RPMI7951 (cell line): ENCODE measurements around the gene TM9SF1. TPM values are rescaled to one million over a fixed set of nuclear protein-coding genes. Genes with fewer than 3 reads are reported as not detected.
A peak's percentile ranks its signal among the peaks of the same experiment; 100 is the strongest.

Experiments
- DNase-seq: peaks from one replicate; pipeline ENCODE4 v3.0.0-alpha.2; 2012; ENCODE audit warnings: low read depth
- total RNA-seq: library from RNA; depleted of rRNA; stranded (reverse); fragments of >200 nt; shearing (Covaris generic); gene quantifications from 2 replicates; pipeline ENCODE4 v1.2.3, GENCODE V29; 2014

Gene TM9SF1
- total RNA-seq, 1 experiment from 2014 or later: 52.5 TPM

DNA sequence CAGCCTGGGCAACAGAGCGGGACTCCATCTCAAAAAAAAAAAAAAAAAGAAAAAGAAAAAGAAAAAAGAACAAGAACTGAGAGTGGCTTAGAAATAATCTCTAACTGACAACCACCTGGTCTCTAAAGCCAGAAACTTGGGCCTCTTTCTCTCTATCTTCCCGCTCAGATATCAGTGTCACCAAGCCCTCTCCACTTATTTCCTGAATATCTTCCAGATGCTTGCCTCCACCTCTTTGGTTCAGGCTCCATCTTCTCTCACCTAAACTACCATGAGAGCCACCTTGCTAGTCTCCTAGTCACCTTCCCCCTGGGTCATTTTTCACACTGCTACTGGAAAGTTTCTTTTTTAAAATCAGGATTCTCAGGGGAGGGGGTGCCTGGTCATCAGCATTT is 1.8 kb upstream of the TM9SF1 start:
- DNase-seq: no peak

DNA sequence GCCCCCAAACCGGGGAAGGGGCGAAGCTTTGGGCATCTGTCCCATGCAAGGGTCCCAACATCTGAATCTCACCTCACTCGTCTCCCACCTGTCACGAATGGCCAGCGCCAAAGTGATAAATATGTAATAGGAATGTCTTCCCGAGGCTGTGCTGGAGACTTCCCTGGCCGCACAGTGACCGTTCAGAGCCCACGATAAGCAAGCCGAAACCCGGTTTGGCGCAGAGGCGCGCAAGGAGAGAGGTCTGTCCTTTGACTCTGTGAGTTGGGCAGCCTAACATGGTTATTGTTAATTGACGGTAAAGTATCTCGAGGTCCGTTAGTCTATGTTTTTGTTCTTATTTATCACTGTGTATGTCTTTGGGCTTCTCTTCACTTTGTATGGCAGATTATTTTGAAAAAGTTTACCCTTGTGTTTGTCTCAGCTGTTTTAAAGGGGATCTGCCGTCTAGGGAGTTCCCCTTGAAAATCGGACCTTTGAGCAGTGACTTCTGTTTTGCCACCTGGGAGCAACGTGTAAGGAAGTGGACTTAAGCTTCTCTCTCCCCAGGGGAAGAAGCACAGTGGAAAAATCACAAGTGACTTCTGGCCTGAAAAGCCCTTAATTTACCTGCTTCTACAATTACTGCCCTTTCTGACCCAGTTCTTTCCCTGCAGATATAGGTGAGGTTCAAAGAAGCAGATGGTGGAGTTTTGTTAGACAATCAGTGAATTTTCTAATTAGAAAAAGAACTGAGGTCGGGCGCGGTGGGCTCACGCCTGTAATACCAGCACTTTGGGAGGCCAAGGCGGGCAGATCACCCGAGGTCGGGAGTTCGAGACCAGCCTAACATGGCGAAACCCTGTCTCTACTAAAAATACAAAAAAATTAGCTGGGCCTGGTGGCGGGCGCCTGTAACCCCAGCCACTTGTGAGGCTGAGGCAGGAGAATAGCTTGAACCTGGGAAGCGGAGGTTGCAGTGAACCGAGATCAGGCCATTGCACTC is 1.1 kb upstream of the TM9SF1 start:
- DNase-seq: no peak

DNA sequence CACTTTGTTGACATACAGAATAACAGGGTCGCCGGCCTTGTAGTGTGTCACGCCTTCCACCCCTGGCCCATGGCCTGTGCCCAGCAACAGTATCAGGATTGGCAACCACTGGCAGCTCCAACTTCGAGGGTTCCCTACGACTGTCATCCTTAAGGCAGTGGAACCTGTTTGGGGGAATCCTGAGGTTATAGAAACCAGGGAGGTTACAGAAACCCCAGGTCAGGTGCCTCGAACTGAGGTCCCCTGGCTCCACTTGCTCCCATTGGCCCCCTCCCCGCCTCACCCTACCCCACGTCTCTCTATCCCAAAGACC is 412 bp downstream of the TM9SF1 start:
- DNase-seq: no peak

DNA sequence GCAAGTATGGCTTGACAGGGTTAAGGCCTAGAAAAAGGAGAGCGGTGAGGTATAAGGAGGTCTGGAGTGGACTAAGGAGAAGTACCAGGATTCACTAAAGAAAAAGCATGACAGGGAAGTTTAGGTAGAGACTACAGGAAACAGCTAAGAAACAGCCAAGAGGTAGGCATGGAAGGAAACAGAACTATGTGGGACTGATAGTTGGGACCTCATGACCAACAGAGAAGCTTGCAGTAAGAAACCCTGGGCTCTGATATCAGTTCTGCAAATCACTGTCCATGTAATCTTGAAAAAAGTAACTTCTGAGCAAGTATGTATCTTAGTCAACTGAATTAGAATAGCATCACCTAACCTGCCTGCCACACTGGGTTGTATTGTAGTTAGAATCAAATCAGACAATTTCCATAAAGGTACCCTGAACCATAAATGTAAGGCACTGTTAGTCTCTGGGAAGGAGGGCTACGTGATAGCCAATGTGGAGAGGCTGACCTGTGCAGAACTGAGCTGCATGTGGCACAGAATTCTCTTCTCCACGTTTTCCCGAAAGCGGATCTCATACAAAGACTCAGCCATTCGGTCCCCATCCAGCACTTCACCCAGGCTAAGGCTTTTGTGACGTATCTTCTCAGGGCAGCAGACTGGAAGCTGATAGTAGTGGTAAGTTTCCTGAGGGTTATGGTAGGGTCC is 912 bp downstream of the TM9SF1 start:
- DNase-seq: no peak

DNA sequence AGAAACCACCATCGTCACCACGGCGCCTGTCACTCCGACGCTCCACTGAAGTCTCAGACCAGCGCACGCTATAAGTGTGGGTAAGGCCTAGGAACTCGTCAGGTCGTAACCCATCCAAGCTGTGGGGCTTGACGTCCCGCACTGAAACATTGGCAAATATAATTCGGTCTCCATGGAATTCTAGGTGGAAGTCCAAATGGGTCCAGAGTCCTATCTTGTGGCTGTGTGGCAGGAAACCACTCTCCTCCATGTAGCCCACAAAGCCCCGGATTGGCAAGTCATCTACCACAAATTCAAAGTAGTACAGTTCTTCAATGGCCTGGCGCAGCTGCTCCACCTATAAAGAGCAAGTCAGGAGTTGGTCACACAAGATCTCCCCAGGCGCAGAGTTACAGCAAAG is 2.3 kb downstream of the TM9SF1 start:
- DNase-seq: no peak

DNA sequence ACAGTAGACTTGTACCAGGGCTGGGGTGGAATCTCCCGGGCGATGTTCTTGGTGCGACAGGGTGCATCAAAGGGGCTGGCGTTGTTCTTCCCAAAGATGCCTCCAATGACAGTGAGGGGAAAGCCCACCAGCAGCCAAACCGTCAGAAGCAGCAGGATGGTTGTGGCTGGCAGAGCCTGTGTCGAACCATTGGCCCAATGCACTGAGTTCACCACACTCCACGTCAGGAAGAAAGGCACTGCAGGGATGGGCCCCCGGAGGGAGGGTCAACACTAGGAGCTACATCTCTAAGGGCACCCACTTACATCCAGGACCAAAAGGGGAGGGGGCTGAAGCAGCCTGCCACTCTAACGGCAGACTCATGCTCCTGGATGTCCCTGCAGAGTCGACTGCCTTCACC is 4.8 kb downstream of the TM9SF1 start:
- no peak for DNase-seq

DNA sequence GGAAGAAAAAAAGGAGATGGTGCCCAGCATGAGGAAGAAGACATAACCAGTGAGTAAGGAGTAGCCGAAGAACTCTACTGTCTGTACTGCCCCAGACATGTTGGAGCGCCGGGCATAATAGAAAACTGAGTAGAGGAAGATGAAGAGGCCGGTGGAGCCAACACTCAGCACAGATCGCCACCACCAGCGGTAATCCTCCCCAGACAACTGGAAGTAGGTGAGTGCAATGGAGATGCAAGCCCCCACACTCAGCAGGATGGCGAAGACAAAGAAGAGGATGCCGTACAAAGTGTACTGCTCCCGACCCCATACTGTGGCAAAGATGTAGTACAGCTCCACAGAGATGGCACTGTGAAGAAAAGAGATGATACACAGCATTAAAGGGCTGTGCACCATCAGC is 5.8 kb downstream of the TM9SF1 start:
- no peak for DNase-seq

DNA sequence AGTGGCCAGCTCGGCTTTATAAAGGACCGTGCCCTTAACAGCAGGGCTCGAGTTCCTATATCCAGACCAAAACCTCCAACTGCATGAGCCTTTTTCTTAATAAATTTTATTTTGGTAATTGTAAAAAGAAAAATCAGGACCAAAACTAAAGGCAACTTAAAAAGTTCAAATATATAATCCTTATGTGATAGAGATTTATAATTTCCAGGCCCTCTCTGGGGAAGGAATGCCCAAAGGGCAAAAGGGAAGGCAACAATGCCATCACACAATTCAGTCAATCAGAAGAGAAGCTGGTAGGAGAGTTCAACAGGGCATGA is 6.2 kb downstream of the TM9SF1 start:
- no peak for DNase-seq

DNA sequence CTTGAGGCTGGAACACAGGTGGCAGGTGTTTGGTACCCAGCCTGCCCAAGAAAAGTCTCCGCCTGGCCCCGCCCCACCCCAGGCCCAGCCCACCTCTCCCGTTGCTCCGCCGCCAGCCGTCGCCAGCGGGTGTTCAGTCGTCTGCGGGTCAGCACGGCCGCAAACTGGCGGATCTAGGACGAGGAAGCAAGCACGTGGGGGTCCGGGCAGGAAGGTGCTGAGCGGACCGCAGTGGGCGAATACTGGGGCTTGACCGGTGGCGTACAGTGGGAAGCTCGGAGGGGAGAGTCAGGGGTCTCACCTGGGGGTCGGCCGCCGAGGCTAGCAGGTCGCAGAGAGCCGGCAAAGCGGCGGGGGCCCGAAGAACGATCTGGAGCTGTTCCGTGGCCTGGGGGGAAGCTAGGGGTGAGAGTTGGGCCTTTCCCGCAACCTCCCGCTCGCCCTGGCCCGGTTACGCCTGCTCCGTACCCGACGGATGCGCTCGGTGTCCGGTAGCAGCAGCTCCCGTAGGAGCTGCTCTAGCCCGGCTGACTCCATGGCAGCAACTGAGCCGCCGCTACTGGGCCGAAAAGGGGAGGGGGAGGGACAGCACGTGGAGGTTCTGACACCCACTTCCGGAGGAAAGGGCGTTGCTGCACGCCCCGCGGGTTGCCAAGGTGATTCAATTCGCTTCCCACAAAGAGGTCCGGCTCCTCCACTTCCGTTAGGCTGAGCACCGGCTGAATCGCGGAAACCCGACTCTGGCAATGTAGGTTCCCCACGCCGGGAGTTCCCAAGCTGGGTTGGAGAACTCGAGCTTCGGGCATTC is 6.8 kb downstream of the TM9SF1 start, which contains the start of gene IPO4:
TSS of gene IPO4 (minus strand) at position 566 of the 808 bp plus-strand sequence. CDS start at position 537, 29 bp downstream.
- peak; percentile 96 for DNase-seq

DNA sequence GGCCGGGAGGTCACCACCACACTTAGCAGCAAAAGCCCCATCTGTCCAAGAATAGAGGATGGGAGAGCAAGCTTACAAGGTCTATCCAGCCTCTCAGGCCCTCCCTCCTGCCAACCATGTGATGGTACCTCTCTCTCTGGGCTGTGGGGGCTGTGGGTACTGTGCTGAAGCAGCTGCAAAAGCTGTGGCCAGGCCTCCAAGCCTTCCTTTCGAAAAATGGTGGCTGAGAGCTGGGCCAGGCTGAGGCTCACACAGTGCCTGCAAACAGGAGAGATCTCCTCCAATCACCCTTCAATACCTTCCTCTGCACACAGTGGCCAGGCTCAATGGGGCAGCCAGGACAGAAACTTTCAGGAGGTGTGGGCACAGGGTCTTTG is 7.7 kb downstream of the TM9SF1 start:
- no peak for DNase-seq

DNA sequence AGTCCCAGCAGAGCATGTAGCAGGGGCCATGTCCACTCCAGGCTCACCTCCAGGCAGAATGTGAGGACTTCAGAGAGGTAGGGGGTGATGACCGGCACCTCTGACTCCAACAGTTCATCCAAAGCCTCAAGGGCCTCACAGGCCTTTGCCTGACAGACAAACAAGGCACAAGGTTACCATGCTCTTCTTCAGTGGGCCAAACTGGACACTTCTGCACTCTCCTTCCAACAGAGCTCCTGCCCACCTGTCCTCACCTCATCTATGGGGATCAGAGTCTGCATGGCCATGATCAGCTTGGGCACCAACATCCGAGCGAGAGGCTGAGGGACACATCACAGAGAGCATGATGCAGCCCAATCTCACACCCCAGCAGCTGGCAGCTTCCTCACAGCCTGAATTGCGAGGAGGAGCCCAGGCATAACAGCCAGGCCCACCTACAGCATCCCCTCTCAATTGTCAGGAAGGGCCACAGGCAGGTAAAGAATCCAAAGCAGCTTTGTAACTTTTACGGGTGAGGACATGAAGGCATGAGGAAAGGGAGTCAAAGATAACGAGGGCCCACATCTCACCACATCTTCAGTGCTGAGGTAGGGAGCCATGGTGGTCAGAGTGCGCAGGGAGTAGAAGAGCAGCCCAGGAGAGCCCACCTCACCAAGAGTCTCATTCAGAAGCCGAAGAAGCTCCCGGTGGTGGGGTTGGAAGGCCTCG is 8.3 kb downstream of the TM9SF1 start:
- no peak for DNase-seq

DNA sequence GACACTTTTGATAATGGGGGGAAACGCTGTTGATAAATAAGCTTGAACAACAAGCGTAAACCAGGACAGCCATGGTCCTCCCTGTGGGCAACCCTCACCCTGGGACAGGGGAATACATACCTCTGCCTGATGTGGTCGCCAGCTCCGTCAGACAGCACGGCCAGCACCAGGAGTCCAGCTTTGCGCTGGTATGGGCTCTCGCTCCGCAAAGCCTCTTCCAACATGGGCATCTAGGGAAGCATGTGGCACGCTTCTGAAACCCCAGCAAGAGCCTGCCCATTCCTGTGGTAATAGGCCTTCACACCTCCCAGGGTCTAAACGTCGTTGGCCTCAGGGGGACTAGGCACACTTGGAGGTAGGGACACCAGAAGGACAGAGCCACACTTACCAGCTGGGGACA is 9.5 kb downstream of the TM9SF1 start:
- DNase-seq: no peak

DNA sequence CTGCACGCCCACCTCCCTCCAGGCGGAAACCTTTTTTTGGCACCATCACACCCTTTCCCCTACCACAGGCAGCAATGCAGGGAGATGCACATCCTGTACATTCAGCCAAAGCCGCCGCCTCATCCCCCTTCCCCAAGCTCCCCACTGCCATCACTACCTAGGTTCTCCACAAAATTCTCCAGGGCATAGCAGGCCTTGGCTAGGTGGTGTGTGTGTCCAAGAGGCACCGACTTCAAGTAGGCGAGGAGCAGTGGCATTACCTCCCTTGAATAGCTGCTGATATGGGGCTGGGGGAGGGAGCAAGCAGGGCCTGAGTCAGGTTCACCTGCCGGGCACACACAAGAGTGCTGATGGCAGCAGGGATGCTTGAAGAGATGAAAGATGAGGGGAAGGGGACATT is 10.2 kb downstream of the TM9SF1 start:
- DNase-seq: no peak

DNA sequence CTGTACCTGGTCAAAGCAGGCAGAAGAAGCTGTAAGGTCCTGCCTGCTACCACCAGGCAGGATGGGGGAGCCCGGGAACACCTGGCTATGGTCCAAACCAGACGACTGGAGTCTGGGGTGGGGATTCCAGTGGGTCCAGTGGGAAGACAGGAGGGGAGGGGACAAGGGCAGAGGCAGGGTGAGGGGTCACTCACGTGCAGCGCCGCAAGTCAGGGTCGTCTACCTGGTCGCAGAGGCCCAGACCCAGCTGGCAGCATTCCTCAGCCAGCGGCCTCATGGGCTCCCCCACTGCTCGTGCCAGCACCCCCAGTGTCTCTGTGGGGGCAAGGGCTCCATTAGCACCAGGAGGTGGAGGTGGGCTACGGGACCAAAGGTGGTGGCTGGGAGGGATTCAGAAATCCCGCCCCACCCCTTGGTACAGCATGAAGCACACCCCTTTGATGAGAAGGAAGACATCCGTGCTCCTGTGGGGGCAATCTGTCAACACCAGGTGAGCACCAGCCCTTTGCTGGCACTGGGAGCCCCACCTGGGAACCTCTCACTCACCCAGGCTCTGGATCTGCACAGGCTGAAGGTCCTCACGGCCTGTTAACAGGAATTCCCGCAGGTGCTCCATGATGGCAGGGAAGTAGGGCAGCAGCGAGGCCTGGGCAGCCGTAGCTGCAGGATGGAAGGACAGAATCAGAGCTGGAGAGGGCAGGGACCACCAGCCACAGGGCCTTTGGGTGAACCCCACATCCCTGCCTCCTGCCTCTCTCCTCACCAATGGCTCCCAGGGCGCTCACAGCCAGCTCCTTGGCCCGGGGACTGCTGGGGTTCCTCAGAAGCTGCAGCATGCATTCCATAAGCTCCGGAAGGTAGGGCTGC is 10.9 kb downstream of the TM9SF1 start:
- DNase-seq: no peak

DNA sequence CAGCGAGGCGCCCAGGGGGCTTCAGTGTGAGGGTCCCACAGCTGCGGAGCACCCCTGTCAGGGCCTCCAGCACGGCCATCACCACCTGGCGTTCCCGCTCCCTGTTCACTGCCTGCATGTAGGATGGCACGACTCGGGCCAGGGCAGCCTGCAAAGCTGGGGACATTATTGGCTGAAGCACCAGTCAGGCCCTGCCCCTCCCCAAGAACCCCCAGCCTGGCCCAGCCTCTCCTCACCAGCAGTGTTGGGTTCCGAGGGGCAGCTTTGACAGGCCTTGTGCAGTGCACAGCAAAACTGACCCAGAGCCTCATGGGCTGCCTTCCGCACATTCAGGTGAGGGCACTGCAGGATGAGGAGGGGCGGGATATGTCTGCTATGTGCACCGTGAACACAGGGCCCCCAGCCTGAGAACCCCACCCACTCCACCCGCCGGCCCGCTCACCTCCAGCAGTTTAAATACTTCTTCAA is 12.2 kb downstream of the TM9SF1 start:
- DNase-seq: no peak

DNA sequence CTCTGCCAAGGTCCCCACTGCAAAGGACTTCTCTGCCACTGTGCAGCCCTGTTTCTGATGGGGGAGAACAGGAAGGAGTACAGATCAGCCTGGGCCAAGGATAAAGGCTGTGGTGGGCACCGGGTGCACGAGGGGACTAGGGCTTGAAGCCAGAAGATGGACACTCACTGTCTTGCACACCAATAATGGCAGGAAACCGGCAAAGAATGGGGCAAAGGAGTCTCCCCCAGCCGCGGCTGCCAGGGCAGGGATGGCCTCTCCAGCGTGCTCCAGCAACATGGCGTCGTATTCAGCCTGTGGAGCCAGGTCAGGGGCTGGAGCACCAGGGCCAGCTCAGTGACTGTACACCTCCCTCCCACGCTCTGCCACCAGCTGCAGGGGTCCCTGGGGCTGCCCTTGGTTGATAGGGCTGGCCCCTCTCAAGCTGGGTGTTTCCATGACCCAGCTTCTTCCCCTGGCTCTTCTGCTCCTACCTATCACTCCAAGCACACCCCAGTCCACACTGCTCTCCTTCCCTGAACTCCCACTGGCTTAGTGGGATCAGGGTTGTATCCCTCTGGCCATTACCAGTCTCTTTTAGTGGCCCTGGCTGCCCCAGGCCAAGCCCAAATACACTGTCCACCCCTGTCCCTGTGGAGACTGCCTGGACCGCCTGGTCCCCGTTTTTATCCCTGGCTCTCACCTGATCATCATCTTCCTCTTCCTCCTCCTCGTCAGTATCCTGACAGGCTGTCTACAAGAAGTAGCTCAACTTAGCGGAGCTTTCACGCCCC is 12.9 kb downstream of the TM9SF1 start:
- no peak for DNase-seq

DNA sequence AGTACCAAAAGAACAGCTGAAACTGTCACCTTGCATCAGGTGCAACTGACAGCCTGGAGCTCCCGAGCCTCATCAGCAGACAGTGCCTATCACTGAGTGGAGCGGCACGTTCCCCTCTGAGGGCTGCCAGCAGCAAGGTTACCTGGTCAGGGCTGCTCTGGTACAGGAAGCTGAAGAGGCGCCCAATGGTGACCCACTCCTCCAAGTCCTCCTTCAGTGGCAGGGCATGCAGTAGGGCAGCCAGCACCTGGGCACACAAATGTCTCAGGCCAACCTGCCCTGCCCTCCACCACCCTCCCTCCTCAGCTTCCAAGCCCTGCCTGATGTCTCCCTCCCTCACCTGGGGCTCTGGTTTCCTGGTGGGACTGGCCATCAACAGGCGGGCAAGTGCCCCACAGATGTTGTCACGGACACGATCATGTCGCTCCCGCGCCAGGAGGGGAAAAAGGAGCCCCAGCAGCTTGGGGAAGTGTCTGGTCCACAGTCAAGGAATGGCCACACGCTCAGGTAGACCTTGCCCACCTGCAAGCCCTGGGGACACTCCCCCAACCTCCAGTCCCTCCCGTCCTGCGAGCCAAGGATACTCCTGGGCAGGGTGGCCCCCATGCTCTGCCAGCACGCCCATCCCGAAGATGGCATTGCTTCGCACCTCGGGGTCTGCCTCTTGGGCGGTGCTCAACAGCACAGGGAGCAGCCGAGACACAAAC is 13.7 kb downstream of the TM9SF1 start:
- no peak for DNase-seq

DNA sequence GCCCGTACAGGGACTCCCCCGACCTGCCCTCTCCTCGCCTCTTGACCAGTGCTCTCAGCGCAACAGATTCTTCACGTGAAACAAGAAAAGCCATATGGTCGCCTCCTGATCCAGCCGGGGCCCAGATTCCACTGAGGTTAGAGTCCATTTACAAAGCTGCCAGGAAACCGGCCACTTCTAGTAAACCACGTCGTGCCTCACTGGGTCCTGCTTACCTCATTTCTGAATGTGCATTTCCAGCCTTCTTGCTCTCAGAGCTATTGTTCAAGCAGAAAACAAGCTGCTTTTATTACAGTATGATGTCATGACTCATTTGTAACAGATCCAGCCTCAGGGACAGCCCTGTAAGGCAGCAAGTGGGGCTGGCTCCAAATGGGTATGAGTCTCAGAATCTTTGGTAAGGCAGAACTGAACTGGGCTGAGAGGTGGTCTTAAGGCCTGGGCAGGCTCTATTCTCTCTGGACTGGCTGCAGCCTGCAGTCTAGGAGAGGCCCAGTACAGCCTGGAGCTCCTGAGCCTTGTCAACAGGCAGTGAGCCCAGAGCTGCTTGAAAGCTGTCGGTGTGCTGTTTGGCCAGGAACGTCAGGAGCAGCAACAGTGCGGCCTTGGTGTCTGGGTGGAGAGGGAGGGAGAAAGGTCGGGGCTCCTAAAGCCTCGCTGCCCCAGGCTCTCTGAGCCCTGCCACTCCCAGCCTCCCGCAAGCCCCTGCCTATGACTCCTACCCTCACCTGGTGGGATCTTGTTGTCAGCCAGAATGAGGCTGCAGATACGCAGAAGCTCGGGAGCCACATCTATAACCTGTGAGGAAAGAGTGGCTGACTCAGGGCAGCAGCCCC is 15.1 kb downstream of the TM9SF1 start:
- DNase-seq: peak; percentile 16
